Measurements from ENCODE around the gene ARHGAP6.
"Not testable (repeated sequence)": the region's sequence is repeated elsewhere in the genome, so short reads cannot be mapped to it uniquely, and the experiment has no call there.

- not testable (repeated sequence) for TF ChIP-seq POLR2A (IDR thresholded peaks at IDR 0.05; ENCODE audit: low read depth, low read length); TAF1 (IDR thresholded peaks at IDR 0.05; ENCODE audit: borderline replicate concordance, low read depth, low read length)
Observed at GRCh38 chrX:11235377-11235776, 430.3 kb downstream of the ARHGAP6 start.

Measured in GM12892 (cell line).